SK-N-SH treated with all-trans-retinoic acid at 6 μM for 48 hours (cell line): Measurements from ENCODE around the gene ARHGEF37.

Experiments
- ATAC-seq: fragments of 200-7000 bp; cut with Tn5 transposase; 3 replicates; pipeline ENCODE4 v1.9.1; 2020; ENCODE audit warnings: mild to moderate bottlenecking, moderate library complexity
- BACH2 ChIP-seq: fragments of 250-450 bp; sonication (Bioruptor Pico); IDR thresholded peaks from 2 replicates; pipeline ENCODE4 v1.9.0; 2021; ENCODE audit warnings: mild to moderate bottlenecking, borderline replicate concordance
- CSDC2 ChIP-seq: fragments of 250-450 bp; sonication (Bioruptor Pico); IDR thresholded peaks from 2 replicates; pipeline ENCODE4 v1.5.0; 2020; ENCODE audit warnings: mild to moderate bottlenecking, moderate library complexity
- ESRRG ChIP-seq: fragments of 250-450 bp; sonication (Bioruptor Pico); IDR thresholded peaks from 2 replicates; pipeline ENCODE4 v1.6.1; 2021; ENCODE audit warnings: mild to moderate bottlenecking
- GLIS3 ChIP-seq: fragments of 250-450 bp; sonication (Bioruptor Pico); IDR thresholded peaks from 2 replicates; pipeline ENCODE4 v1.5.0; 2020; ENCODE audit warnings: mild to moderate bottlenecking, moderate library complexity
- ISL1 ChIP-seq: fragments of 250-450 bp; sonication (Bioruptor Pico); IDR thresholded peaks from 2 replicates; pipeline ENCODE4 v2.1.2; 2022; ENCODE audit warnings: mild to moderate bottlenecking, moderate library complexity
- OSR1 ChIP-seq: fragments of 250-450 bp; sonication (Bioruptor Pico); IDR thresholded peaks from 2 replicates; pipeline ENCODE4 v1.8.0; 2022; ENCODE audit warnings: moderate library complexity, mild to moderate bottlenecking, inconsistent platforms
- PATZ1 ChIP-seq: fragments of 250-450 bp; sonication (Bioruptor Pico); IDR thresholded peaks from 2 replicates; pipeline ENCODE4 v1.8.0; 2020; ENCODE audit warnings: mild to moderate bottlenecking, moderate library complexity, borderline replicate concordance
- POU6F1 ChIP-seq: fragments of 250-450 bp; sonication (Bioruptor Pico); IDR thresholded peaks from 2 replicates; pipeline ENCODE4 v1.8.0; 2021; ENCODE audit warnings: low read depth, mild to moderate bottlenecking, moderate library complexity, borderline replicate concordance
- PPARA ChIP-seq: fragments of 250-450 bp; sonication (Bioruptor Pico); IDR thresholded peaks from 2 replicates; pipeline ENCODE4 v1.5.0; 2020; ENCODE audit warnings: mild to moderate bottlenecking, borderline replicate concordance
- RARB ChIP-seq: fragments of 250-450 bp; sonication (Bioruptor Pico); IDR thresholded peaks from 2 replicates; pipeline ENCODE4 v1.8.0; 2021; ENCODE audit warnings: mild to moderate bottlenecking, moderate library complexity
- SNAI2 ChIP-seq: fragments of 250-450 bp; sonication (Bioruptor Pico); IDR thresholded peaks from 2 replicates; pipeline ENCODE4 v1.5.0; 2020; ENCODE audit warnings: mild to moderate bottlenecking, moderate library complexity
- TCF4 ChIP-seq: fragments of 250-450 bp; sonication (Bioruptor Pico); IDR thresholded peaks from 2 replicates; pipeline ENCODE4 v1.8.0; 2021; ENCODE audit warnings: mild to moderate bottlenecking, moderate library complexity, borderline replicate concordance
- ZC3H10 ChIP-seq: fragments of 250-450 bp; sonication (Bioruptor Pico); IDR thresholded peaks from 2 replicates; pipeline ENCODE4 v1.5.1; 2021; ENCODE audit warnings: mild to moderate bottlenecking, moderate library complexity
- ZFP3 ChIP-seq: fragments of 250-450 bp; sonication (Bioruptor Pico); IDR thresholded peaks from 2 replicates; pipeline ENCODE4 v1.5.0; 2020; ENCODE audit warnings: mild to moderate bottlenecking, moderate library complexity
- ZNF565 ChIP-seq: fragments of 450-650 bp; formaldehyde crosslinking; conservative IDR thresholded peaks from 2 replicates; pipeline ENCODE4 v1.5.0; 2020; ENCODE audit warnings: low read depth, mild to moderate bottlenecking, moderate library complexity
- ZNF8 ChIP-seq: fragments of 450-650 bp; formaldehyde crosslinking; IDR thresholded peaks from 2 replicates; pipeline ENCODE4 v1.5.0; 2020; ENCODE audit warnings: mild to moderate bottlenecking, moderate library complexity
- TF ChIP-seq, protein P1 (sequence below): fragments of 250-450 bp; sonication (Bioruptor Pico); IDR thresholded peaks from 2 replicates; pipeline ENCODE4 v1.5.0; 2020; ENCODE audit warnings: mild to moderate bottlenecking, moderate library complexity
- TF ChIP-seq, protein P2 (sequence below): fragments of 250-450 bp; sonication (Bioruptor Pico); IDR thresholded peaks from 2 replicates; pipeline ENCODE4 v1.5.1; 2020; ENCODE audit warnings: low read depth, mild to moderate bottlenecking, moderate library complexity

The ARHGEF37 gene

DNA sequence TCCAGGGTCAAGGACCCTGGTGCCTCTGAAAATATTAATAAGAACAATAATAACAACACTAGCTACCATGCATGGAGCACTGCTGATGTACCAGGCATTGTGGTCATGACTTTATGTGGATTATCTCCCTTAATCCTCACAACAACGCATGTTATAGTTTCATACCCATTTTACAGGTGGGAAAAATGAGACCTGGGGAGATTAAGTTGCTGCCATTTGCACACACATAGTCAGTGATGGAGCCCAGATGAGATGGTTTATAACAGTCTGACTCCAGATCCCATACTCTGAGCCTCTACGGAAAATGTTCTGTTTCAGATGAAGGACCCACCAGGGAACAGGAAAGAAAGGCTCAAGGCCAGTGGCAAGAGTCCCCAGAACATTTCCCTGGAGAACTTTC lies 100.6 kb downstream of the ARHGEF37 start (continued):
- TF ChIP-seq, protein P1, sequence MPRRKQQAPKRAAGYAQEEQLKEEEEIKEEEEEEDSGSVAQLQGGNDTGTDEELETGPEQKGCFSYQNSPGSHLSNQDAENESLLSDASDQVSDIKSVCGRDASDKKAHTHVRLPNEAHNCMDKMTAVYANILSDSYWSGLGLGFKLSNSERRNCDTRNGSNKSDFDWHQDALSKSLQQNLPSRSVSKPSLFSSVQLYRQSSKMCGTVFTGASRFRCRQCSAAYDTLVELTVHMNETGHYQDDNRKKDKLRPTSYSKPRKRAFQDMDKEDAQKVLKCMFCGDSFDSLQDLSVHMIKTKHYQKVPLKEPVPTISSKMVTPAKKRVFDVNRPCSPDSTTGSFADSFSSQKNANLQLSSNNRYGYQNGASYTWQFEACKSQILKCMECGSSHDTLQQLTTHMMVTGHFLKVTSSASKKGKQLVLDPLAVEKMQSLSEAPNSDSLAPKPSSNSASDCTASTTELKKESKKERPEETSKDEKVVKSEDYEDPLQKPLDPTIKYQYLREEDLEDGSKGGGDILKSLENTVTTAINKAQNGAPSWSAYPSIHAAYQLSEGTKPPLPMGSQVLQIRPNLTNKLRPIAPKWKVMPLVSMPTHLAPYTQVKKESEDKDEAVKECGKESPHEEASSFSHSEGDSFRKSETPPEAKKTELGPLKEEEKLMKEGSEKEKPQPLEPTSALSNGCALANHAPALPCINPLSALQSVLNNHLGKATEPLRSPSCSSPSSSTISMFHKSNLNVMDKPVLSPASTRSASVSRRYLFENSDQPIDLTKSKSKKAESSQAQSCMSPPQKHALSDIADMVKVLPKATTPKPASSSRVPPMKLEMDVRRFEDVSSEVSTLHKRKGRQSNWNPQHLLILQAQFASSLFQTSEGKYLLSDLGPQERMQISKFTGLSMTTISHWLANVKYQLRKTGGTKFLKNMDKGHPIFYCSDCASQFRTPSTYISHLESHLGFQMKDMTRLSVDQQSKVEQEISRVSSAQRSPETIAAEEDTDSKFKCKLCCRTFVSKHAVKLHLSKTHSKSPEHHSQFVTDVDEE = no peak
- TF ChIP-seq CSDC2 (no peak), PATZ1 (CRISPR knock-in tag) (no peak), ESRRG (CRISPR knock-in tag) (no peak), ZC3H10 (no peak), POU6F1 (no peak), ISL1 (CRISPR knock-in tag) (no peak), BACH2 (CRISPR knock-in tag) (no peak), GLIS3 (CRISPR knock-in tag) (no peak), ZNF565 (CRISPR knock-in tag) (no peak)

GRCh38 chr5:149682532-149683075 lies 101.3 kb downstream of the ARHGEF37 start:
- TF ChIP-seq PPARA (CRISPR knock-in tag) (no peak), ZNF8 (no peak), CSDC2 (no peak), OSR1 (CRISPR knock-in tag) (no peak), ISL1 (CRISPR knock-in tag) (no peak), ESRRG (CRISPR knock-in tag) (no peak), POU6F1 (no peak), SNAI2 (CRISPR knock-in tag) (no peak), RARB (no peak), BACH2 (CRISPR knock-in tag) (no peak), ZFP3 (CRISPR knock-in tag) (no peak)
- TF ChIP-seq, protein P2, sequence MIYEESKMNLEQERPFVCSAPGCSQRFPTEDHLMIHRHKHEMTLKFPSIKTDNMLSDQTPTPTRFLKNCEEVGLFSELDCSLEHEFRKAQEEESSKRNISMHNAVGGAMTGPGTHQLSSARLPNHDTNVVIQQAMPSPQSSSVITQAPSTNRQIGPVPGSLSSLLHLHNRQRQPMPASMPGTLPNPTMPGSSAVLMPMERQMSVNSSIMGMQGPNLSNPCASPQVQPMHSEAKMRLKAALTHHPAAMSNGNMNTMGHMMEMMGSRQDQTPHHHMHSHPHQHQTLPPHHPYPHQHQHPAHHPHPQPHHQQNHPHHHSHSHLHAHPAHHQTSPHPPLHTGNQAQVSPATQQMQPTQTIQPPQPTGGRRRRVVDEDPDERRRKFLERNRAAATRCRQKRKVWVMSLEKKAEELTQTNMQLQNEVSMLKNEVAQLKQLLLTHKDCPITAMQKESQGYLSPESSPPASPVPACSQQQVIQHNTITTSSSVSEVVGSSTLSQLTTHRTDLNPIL (CRISPR knock-in tag) = no peak
- ATAC-seq = no peak

- no peak for ATAC-seq
- TF ChIP-seq SNAI2 (CRISPR knock-in tag) (no peak), TCF4 (no peak), CSDC2 (no peak)
- TF ChIP-seq, protein P2 (CRISPR knock-in tag) = no peak
Observed at GRCh38 chr5:149683964-149684363, 102.7 kb downstream of the ARHGEF37 start.

DNA sequence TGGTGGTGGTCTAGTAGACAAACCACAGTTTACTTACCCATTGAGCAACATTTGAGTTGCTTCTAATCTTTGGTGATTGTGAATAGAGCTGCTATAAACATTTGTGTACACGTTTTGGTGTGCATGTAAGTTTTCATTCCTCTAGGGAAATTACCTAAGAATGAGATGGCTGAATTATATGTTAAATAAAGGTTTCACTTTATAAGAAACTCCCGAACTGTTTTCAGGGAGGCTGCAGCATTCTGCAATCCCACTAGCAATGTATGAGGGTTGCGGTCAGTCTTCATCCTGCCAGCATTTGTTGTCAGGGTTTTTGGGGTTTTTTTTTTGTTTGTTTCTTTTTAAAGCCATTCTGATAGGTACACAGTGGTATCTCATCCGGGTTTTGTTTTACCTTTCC lies 103.1 kb downstream of the ARHGEF37 start:
- no peak for ATAC-seq
- no peak for TF ChIP-seq BACH2 (CRISPR knock-in tag)
- no peak for TF ChIP-seq ZFP3 (CRISPR knock-in tag)
- no peak for TF ChIP-seq CSDC2
- TF ChIP-seq OSR1 (CRISPR knock-in tag) = no peak
